Activated T-cell treated with anti-CD3 and anti-CD28 coated beads, Interleukin-2, amount 50 U/mL, for 1 hour (primary cell): ENCODE results near the gene SLC39A5.
"Not testable (repeated sequence)": the region's sequence is repeated elsewhere in the genome, so short reads cannot be mapped to it uniquely, and the experiment has no call there.

Experiments used
- DNase-seq: peaks from one replicate; pipeline ENCODE4 v3.0.0-alpha.2; 2020

SLC39A5 gene

GRCh38 chr12:56229916-56230431, at the start of gene SLC39A5:
Gene SLC39A5, plus strand, starts transcription at chr12:56230051. Its CDS starts 1,224 bp downstream, at chr12:56231275.
- DNase-seq: no peak

GRCh38 chr12:56186957-56187356, 42.9 kb upstream of the SLC39A5 start:
- DNase-seq: no peak

GRCh38 chr12:56188131-56188777, 41.6 kb upstream of the SLC39A5 start:
- DNase-seq: no peak

- no peak for DNase-seq
Observed at GRCh38 chr12:56188778-56189098, 41.1 kb upstream of the SLC39A5 start.

GRCh38 chr12:56189099-56189917, 40.5 kb upstream of the SLC39A5 start, which contains the start of gene SMARCC2:
Gene SMARCC2, minus strand, starts transcription at chr12:56189483. Its CDS starts 22 bp downstream, at chr12:56189461.
- DNase-seq: peak; percentile 86

- DNase-seq: peak; percentile 80
Observed at GRCh38 chr12:56189918-56190694, 39.7 kb upstream of the SLC39A5 start.

- no peak for DNase-seq
Observed at GRCh38 chr12:56190695-56191155, 39.1 kb upstream of the SLC39A5 start.

GRCh38 chr12:56192582-56192981, 37.3 kb upstream of the SLC39A5 start:
- DNase-seq: no peak

- DNase-seq: peak; percentile 35
Observed at GRCh38 chr12:56193025-56193578, 36.7 kb upstream of the SLC39A5 start.

- not testable (repeated sequence) for DNase-seq
Observed at GRCh38 chr12:56196818-56197550, 32.9 kb upstream of the SLC39A5 start.

- DNase-seq: no peak
Observed at GRCh38 chr12:56197921-56198635, 31.8 kb upstream of the SLC39A5 start.

- no peak for DNase-seq
Observed at GRCh38 chr12:56198836-56199235, 31.0 kb upstream of the SLC39A5 start.

- no peak for DNase-seq
Observed at GRCh38 chr12:56202366-56202765, 27.5 kb upstream of the SLC39A5 start.

- DNase-seq: no peak
Observed at GRCh38 chr12:56202838-56203237, 27.0 kb upstream of the SLC39A5 start.

- no peak for DNase-seq
Observed at GRCh38 chr12:56204275-56204674, 25.6 kb upstream of the SLC39A5 start.

GRCh38 chr12:56205445-56205844, 24.4 kb upstream of the SLC39A5 start:
- no peak for DNase-seq

GRCh38 chr12:56206452-56207166, 23.2 kb upstream of the SLC39A5 start:
- DNase-seq: peak; percentile 40

- DNase-seq: no peak
Observed at GRCh38 chr12:56208006-56208405, 21.8 kb upstream of the SLC39A5 start.

GRCh38 chr12:56212361-56212760, 17.5 kb upstream of the SLC39A5 start:
- DNase-seq: no peak

- no peak for DNase-seq
Observed at GRCh38 chr12:56213878-56214277, 16.0 kb upstream of the SLC39A5 start.

GRCh38 chr12:56216461-56216860, 13.4 kb upstream of the SLC39A5 start:
- DNase-seq: no peak
